Measurements from ENCODE around the gene FGF22.
A peak's percentile ranks its signal among the peaks of the same experiment; 100 is the strongest.

Gene FGF22

GRCh38 chr19:680287-681028, 40.8 kb downstream of the FGF22 start:
- DNase-seq (peak; percentile 100), ATAC-seq (peak; percentile 84)

DNA sequence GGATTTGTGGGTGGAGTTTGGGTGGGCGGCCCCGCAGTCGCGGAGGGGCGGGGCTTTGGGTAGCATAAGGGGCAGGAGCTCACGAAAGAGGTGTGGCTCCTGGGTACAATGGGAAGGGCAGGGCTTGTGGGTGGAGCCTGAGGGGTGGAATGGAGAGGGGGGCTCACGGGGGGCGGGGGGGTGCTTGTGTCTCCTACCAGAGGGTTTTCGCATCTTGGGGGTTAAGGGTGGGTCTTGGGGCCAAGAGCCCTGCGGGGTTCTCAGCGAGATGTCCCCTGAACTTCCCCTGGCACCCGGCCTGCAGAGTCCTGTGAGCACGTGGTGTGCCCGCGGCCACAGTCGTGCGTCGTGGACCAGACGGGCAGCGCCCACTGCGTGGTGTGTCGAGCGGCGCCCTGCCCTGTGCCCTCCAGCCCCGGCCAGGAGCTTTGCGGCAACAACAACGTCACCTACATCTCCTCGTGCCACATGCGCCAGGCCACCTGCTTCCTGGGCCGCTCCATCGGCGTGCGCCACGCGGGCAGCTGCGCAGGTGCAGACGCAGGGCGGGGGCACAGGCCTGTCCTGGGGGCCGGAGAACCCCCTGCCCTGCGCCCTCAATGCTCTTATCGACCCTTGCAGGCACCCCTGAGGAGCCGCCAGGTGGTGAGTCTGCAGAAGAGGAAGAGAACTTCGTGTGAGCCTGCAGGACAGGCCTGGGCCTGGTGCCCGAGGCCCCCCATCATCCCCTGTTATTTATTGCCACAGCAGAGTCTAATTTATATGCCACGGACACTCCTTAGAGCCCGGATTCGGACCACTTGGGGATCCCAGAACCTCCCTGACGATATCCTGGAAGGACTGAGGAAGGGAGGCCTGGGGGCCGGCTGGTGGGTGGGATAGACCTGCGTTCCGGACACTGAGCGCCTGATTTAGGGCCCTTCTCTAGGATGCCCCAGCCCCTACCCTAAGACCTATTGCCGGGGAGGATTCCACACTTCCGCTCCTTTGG, 41.6 kb downstream of the FGF22 start:
- peak; percentile 96 for DNase-seq
- ATAC-seq: no peak

DNA sequence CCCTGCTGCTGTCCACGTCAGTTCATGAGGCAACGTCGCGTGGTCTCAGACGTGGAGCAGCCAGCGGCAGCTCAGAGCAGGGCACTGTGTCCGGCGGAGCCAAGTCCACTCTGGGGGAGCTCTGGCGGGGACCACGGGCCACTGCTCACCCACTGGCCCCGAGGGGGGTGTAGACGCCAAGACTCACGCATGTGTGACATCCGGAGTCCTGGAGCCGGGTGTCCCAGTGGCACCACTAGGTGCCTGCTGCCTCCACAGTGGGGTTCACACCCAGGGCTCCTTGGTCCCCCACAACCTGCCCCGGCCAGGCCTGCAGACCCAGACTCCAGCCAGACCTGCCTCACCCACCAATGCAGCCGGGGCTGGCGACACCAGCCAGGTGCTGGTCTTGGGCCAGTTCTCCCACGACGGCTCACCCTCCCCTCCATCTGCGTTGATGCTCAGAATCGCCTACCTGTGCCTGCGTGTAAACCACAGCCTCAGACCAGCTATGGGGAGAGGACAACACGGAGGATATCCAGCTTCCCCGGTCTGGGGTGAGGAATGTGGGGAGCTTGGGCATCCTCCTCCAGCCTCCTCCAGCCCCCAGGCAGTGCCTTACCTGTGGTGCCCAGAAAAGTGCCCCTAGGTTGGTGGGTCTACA, 43.1 kb downstream of the FGF22 start:
- DNase-seq (no peak), ATAC-seq (no peak)

GRCh38 chr19:685454-685931, 45.8 kb downstream of the FGF22 start:
- DNase-seq: no peak
- ATAC-seq: no peak

GRCh38 chr19:686589-687297, 47.1 kb downstream of the FGF22 start:
- DNase-seq (no peak), ATAC-seq (peak; percentile 14)

GRCh38 chr19:687569-688166, 48.0 kb downstream of the FGF22 start:
- no peak for ATAC-seq
- DNase-seq: no peak

DNA sequence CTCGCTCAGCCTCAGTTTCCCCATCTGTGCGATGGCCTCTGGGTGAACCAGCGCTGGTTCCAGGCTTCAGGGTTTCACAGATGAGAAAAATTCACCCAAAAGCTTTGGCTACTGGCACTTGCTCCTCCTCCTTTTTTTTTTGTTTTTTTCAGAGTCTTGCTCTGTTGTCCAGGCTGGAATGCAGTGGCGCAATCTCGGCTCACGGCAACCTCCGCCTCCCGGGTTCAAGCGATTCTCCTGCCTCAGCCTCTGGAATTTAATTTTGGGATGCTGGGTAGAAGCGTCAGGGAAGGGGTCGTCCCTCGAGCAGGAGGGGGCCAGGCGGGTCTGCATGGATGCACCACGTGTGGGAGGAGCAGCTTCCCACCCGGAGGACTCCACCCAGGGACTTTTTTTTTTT, 48.5 kb downstream of the FGF22 start:
- ATAC-seq: no peak

DNA sequence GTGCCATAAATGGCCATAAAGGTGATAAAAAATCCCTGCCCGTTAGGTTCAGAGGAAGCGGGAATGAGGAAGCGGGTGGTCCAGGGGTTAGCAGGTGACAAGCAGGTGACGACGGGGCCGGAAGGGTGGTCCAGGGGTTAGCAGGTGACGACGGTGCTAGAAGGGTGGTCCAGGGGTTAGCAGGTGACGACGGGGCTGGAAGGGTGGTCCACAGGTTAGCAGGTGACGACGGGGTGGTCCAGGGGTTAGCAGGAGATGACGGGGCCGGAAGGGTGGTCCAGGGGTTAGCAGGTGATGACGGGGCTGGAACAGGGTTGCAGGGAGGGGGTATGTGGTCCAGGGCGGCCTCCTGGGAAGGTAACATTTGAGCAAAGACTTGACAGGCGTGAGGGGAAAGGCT, 49.3 kb downstream of the FGF22 start:
- ATAC-seq (no peak), DNase-seq (no peak)

More for the DNA sequence above, 48.5 kb downstream of the FGF22 start:
- no peak for DNase-seq

- ATAC-seq (no peak), DNase-seq (no peak)
Measured at GRCh38 chr19:690203-690602, 50.5 kb downstream of the FGF22 start.

All from stimulated activated naive CD8-positive, alpha-beta T cell treated with anti-CD3 and anti-CD28 coated beads, Interleukin-15, Interleukin-2, amounts not matched to agents 100 U/mL and 50 U/mL, for 24 hours (primary cell).